ENCODE data around the gene EME2.

The EME2 gene

DNA sequence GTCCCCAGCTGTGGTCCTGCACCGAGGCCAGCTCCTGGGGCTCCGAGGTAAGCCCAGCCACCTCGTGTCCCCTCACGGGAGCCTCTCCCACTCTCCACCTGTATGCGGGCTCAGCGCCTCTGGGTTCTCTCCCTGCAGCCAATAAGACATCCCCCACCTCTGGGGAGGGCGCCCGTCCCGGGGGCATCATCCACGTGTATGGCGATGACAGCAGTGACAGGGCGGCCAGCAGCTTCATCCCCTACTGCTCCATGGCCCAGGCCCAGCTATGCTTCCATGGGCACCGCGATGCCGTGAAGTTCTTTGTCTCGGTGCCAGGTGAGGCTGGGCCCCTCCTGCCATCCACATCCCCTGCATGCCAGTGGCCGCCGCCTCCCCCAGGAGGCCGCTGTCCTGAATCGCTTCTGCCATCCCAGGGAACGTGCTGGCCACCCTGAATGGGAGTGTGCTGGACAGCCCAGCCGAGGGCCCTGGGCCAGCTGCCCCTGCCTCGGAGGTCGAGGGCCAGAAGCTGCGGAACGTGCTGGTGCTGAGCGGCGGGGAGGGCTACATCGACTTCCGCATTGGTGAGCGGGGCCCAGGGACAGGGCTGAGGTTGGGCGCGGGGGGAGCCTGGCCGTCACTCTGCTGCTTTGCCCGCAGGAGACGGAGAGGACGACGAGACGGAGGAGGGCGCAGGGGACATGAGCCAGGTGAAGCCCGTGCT, 4.4 kb upstream of the EME2 start:
- DNase-seq, result no peak

- no peak for DNase-seq
These were observed 3.7 kb upstream of the EME2 start for GRCh38 chr16:1768767-1769401.

GRCh38 chr16:1769402-1770300, 3.0 kb upstream of the EME2 start:
- no peak for DNase-seq

DNA sequence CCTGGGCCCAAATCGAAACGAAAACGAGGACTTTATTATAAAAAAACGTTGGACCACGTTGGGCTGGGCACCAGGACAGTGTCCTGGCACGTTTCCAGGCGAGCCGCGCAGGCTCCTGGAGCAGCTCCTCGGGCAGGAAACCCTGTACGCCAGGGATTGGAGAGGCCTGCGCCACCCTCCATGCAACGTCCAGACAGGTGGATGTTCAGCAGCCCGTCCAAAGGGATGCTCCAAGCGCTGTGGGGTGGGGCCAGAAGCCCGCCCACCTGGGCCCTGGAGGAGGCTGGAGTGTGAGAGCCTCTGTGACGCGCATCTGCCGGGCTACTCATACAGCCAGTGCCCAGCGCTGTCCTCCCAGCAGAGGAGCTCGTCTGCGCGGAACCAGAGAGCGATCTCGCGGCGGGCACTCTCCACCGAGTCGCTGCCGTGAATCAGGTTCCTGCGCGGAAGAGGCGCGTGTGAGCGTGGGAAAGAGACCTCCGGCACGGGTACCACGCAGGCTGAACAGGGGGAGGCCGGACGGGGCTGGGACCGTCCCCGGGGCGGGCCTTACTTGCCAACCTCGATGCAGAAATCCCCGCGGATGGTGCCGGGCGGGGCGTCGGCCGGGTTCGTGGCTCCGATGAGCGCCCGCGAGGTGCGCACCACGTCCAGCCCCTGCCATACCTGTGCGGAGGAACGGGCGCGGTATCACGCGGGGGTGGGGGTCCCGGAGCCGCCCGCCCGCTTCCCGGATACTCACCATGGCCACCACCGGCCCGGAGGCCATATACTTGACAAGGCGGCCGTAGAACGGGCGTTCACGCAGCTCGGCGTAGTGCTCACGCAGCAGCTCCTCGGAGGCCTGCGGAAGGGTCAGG, 2.1 kb upstream of the EME2 start:
- DNase-seq, result peak; percentile 11 to 34

DNA sequence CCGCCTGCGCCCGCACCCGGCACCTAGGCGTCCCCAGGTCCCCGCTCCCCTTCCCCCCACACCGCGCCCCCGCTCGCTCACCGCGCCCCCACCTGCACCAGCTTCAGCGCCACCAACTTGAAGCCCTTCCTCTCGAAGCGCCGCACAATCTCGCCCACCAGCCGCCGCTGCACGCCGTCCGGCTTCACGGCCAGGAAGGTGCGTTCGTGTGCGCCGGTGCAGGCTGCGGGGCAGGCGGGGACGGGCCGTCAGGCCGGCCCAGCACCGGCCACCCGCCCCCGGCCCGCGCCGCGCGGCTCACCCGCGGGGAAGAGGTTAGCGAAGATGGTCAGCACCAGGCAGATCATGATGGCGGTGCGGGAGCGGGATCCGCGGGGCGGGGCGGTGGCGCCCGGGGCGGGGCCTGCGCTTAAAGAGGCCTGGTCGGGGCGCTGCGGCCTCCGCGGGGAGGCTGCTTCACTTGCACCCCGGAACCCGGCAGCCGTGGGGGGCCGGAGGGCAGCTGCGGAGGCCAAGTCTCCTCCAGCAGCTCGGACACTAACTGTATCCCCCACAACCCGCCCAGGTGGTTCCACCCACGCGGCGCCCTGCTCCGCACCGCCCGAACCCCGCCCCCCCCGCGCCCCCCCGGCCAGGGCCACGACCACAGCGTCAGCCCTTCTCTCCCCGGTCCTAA, 1.3 kb upstream of the EME2 start, which contains the start of gene NME3:
NME3 (minus strand) TSS at position 356 of the 676 bp plus-strand sequence; CDS start at position 347, 9 bp downstream.
- peak; percentile 50 to 71 for DNase-seq

DNA sequence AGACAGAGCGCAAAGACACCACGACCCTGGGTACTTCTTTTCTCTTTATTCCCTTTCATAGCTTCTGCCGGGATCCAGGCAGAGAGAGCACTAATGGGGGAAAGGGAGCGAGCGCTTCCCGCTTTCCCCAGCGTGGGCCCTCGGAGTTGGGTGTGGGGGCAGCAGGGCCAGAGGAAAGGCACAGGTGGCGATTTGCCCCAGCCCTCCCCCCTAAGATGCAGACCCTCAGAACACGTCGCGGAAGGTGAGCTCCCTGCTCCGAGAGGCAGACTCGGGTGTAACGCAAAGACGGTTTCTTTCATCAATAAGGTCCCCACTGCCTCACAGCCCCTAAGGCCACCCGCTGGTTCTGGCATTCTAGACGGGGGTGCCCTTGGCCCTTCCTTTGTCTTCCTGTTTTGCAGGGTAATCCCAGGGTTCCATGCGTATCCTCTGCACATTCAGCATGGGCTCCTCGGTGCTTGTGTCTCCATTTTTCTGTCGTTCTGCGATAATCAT, 697 bp upstream of the EME2 start:
- DNase-seq, result peak in 1 of 2 donors; percentile 17

GRCh38 chr16:1772908-1773702, 495 bp downstream of the EME2 start, which contains the start of gene MRPS34:
Gene MRPS34, minus strand, starts transcription at chr16:1773134. Its CDS starts 15 bp downstream, at chr16:1773119.
- DNase-seq, result peak; percentile 74 to 88

DNA sequence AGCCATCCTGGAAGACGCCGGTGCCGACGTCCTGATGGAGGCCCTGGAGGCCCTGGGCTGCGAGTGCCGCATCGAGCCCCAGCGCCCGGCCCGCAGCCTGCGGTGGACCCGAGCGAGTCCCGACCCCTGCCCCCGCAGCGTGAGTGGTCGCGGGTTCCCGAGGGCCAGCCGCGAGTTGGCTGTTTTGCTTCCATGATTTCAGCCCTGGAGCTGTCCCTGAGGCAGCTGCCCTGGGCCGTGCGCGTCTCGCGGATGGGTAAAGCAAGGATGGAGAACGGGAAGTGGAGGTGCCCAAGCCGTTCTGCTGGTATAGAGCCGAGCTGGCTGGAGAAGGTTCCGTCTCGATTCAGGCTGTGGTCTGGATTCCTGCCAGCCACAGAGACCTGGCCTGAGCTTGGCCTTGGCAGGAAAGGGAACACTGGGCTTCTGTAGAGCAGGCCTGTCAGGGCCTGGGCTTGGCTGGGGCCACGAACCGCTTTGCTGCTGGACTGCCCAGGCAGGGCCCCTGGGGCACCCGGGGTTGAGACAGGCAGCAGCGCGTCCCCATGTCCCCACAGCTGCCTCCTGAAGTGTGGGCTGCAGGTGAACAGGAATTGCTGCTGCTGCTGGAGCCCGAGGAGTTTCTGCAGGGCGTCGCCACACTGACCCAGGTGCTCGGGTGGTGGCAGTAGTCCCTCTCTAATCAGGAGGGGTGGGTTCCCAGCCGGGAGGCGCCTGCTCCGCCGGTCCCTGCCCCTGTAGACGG, 1.3 kb downstream of the EME2 start:
- DNase-seq, result peak; percentile 8 to 36

DNA sequence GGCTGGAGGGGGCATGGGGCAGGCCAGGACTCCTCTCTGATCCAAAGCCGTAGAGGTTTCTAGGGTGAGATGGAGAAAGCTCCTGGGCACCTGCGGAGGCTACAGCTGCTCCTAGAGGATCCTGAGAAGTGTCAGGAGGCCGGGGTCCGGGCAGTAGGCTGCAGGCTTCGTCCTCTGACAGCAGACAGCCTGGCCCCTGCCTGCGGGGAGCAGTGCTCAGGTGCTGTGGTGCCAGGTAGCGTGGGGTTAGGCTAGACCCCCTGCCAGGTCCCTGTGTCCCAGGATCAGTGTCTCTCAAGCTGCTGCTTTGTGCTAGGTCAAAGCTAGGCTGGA, 1.8 kb downstream of the EME2 start:
- DNase-seq, result no peak

- DNase-seq, result no peak
These were observed 2.6 kb downstream of the EME2 start for GRCh38 chr16:1775006-1775845.

DNA sequence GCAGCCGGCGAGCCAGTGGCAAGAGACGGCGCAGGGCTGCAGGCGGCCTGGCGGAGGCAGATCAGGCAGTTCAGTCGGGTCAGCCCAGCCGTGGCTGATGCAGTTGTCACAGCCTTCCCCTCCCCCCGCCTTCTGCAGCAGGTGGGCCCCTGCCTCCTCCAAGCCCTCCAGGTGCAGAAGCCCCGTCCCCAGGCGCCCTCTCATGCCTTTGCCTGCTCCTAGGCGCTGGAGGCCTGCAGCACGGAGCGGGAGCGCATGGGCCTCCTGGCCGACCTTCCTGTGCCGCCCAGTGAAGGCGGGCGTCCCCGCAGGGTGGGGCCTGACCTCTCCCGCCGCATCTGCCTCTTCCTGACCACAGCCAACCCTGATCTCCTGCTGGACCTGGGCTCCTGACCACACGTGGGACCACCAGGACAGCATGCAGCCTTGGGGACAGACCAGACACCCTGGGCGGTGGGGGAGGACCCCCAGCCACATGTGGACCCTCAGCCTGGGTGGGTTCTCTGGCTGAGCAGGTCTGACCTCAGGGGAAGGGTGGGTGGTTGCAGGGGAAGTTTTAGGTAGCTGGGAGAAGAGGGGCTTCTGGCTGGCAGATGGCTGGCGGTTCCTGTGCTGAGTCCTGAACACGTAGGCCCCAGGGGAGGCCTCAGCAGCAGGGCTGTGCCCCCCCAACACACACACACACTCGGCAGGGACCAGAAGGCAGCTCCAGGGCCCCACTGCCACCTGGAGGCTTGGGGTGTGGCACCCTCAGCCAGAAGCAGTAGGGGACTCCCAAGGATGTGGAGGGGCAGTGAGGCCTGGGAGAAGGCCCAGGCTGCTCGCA, 3.4 kb downstream of the EME2 start:
- no peak for DNase-seq

GRCh38 chr16:1776672-1776955, 4.0 kb downstream of the EME2 start:
- no peak for DNase-seq

DNA sequence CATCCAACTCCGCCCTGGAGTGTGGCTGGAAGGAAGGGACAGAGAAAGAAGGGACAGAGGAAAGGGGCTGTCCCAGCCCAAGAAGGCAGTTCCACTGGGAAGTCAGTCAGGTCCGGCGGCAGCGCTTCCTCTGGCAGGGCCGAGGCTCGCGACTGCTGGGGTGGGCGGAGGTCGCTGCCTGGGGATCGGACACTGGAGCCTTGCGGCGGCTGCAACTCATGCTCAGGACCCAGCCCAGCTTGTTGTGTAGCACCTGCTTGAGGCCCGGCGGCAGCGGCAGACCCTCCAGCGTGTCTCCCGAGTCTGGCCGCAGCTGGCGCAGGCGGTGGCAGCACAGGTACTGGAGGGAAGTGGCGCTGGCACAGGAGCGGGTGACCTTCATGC, 4.4 kb downstream of the EME2 start:
- DNase-seq, result no peak

DNA sequence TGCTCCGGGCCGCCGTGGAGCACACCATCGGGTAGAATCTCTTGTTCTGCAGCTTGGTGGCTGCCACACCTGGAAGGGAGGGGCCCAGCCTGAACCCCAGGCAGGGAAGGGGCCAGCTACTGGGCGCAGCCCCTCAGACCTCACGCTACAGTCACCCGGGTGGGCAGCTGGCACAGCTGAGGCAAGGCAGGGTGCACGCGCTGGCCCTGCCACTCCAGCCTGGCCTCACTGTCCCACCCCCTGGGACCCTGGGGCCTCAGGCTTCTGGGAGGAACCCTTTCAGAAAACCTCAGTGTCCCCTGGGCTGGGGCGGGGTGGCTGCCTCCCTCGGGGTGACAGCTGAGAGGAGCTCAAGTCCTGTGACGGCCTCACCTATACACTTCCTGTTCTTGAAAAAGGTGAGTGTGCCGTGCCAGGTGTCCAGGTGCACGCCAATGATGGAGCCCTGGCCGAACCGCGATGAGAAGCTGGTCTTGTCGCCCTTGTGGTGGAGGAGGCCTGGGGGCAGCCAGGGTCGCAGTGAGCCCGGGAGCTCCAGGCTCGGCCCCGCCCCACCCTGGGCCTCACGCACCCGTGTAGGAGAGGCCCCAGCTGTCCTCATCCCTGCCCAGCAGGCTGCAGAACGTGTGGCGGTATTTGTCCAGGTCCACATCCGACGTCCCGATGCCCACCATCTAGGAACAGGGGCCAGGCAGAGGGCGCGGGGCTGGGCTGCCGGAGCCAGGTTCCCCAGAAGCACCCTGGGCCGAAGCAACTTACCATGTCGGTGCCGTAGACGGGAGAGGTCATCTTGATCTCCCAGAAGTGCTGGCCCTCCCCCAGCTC, 5.0 kb downstream of the EME2 start:
- no peak for DNase-seq

GRCh38 chr16:1778200-1779179, 5.9 kb downstream of the EME2 start:
- no peak for DNase-seq

DNA sequence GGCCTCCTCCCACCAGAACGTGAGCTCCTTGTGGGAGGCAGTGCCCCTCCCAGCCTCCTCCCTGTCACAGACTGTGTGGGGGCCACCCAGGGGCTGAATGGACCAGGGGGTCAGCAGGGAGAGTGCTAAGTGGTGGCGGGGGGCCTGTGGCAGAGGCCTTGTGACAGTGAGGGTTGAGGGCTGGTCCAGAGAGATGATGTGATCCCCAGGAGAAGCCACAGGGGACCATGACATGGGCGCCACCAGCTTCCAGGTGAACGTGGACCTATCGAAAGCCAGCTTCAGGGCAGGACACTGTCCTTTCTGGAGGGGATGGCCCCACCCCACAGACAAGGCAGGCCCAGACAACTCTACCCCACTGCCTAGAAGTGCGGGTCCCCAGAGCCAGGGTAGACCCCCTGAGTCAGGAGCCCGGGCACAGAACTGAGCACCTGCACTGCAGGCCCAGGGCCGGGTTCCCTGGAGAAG, 6.7 kb downstream of the EME2 start:
- DNase-seq, result no peak
